NB4 (cell line): Measurements from ENCODE around the gene SLBP.

Experiments
- POLR2A ChIP-seq: IDR thresholded peaks from 2 replicates; pipeline ENCODE4 v1.6.1; 2011; ENCODE audit warnings: mild to moderate bottlenecking; ENCODE audit not compliant: insufficient read length; ENCODE audit errors: extremely low read depth
- TF ChIP-seq, protein P1 (sequence below): IDR thresholded peaks from one replicate; pipeline ENCODE4 v1.5.1; 2012; ENCODE audit warnings: low read depth, low read length

DNA sequence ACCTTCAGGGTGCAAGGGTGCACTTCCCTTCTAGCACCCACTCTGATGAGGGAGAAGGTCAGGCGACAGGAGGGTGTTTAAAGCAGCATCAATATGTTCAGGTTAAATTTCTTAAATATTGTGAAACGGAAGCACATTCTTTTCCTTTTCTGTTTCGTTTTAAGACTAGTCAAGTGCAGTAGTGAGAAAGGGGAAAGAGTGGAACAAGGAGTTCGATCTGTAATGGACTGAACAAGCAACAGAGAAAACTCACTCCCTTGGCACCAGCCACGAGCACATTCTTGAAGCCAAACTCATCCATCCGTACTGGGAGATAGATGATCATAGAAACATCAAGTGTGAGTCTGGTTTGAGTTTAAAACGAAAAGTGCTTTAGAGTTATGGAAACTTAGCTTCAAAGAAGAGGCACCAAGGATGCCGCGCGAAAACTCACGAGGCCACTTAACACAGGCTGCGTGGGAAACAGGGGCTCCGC is 28.8 kb downstream of the SLBP start:
- TF ChIP-seq, protein P1, sequence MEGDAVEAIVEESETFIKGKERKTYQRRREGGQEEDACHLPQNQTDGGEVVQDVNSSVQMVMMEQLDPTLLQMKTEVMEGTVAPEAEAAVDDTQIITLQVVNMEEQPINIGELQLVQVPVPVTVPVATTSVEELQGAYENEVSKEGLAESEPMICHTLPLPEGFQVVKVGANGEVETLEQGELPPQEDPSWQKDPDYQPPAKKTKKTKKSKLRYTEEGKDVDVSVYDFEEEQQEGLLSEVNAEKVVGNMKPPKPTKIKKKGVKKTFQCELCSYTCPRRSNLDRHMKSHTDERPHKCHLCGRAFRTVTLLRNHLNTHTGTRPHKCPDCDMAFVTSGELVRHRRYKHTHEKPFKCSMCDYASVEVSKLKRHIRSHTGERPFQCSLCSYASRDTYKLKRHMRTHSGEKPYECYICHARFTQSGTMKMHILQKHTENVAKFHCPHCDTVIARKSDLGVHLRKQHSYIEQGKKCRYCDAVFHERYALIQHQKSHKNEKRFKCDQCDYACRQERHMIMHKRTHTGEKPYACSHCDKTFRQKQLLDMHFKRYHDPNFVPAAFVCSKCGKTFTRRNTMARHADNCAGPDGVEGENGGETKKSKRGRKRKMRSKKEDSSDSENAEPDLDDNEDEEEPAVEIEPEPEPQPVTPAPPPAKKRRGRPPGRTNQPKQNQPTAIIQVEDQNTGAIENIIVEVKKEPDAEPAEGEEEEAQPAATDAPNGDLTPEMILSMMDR = no peak
- no peak for TF ChIP-seq POLR2A
